ENCODE data around the gene RALBP1. TPM values are rescaled to one million over a fixed set of nuclear protein-coding genes. Genes with fewer than 3 reads are reported as not detected.

The RALBP1 gene
- total and polyA plus RNA-seq, 9 of the 15 experiments (the other 6 are each of a cell fraction or from before 2014, with no cell fraction given), result 10.9 to 70.0 (median 61.3) TPM

DNA sequence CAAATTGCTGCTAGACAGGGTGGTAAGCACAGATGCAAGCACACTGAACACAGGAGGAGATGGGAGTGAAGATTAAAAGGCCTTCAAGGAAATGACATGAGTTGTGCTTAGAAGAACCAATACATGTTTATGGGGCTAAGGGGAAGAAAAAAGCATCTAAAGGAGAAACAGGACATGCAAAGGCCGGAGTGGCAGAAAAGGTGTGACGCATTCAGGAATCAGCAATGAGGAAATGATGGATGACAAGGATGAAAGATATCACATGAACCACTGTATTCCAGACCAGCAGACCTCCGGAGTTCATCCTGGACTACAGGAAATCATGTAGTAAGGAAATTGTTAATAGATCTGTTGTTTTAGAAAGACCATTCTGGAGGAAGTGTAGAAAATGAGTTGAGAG lies 96.2 kb downstream of the RALBP1 start:
- Histone ChIP-seq H3K9me1 (ENCODE audit: control insufficient read depth, insufficient read depth, low read length) (no peaks in the 10 kb centered on the region), H3K27ac (ENCODE audit: extremely low read depth, low read depth, low read length) (no peak overlapping the region), H3K27me3 (ENCODE audit: control insufficient read depth in 2 of 2, insufficient read depth in 2 of 2, low read length in 2 of 2) (no peaks in the 10 kb centered on the region), H3K9me3 (replicated peaks; ENCODE audit: control insufficient read depth, insufficient read depth, low read depth, low read length) (no peaks in the 10 kb centered on the region), H3K36me3 (ENCODE audit: control insufficient read depth, insufficient read depth, low read length) (peaks cover 86% of the 10 kb centered on the region), H4K20me1 (replicated peaks; ENCODE audit: control insufficient read depth, insufficient read depth, low read length) (no peaks in the 10 kb centered on the region), H2AFZ (ENCODE audit: low read depth, low read length) (no peak overlapping the region), H3K4me3 (no peak overlapping the region), H3K4me1 (replicated peaks in 1 of 2; ENCODE audit: control insufficient read depth in 2 of 2, insufficient read depth in 2 of 2, low read length in 2 of 2) (peaks cover 0 to 6% of the 10 kb centered on the region in 2 experiments; a peak in 1 of 5 replicates), H3K79me2 (ENCODE audit: control insufficient read depth, insufficient read depth, low read length) (0 out of 3 replicates have a peak, but pooled peaks cover 3% of the 10 kb centered on the region), H3K9ac (ENCODE audit: insufficient read depth in 1 of 2, low read depth in 2 of 2, low read length in 2 of 2) (no peak overlapping the region), H3K4me2 (ENCODE audit: insufficient read depth, low read length) (no peak overlapping the region)
- no peak for DNase-seq (ENCODE audit: extremely low read depth in 1 of 4, low spot score in 3 of 4)
- BruUV-seq (replicated peaks), result no TSS peak
- ChIA-PET CTCF (ENCODE audit: low intra/inter-chr PET ratio) (no interaction called here), POLR2A (interaction anchor here (0.6 to 0.9 kb wide), 2 partner anchors 10 to 339 kb away, joined by 3 read pairs; no protein-coding TSS in a partner anchor)
- no peak for FAIRE-seq
- in situ Hi-C loops (cut with MboI), result loop anchor here (10.0 kb wide), 1 partner anchor 203 kb away; no protein-coding TSS in a partner anchor
- no peak for ATAC-seq
- WGBS (ENCODE audit: insufficient coverage, low coverage, missing lambda C conversion rate), result 95% methylated on average over 3 of the region's 3 CpGs
- intact Hi-C loops (cut with micrococcal nuclease), result loop anchor here (10.0 kb wide), 1 partner anchor 383 kb away; no protein-coding TSS in a partner anchor
- TF ChIP-seq ZNF212 (CRISPR knock-in tag; IDR thresholded peaks at IDR 0.05) (no peak), SREBF2 (CRISPR knock-in tag; IDR thresholded peaks at IDR 0.05) (no peak), ZNF408 (CRISPR knock-in tag; IDR thresholded peaks at IDR 0.05; ENCODE audit: low read depth) (no peak), KAT2B (IDR thresholded peaks at IDR 0.05; ENCODE audit: low read depth, low read length) (no peak), ARID3B (CRISPR knock-in tag; IDR thresholded peaks at IDR 0.05; ENCODE audit: borderline replicate concordance) (no peak), ZNF175 (CRISPR knock-in tag; IDR thresholded peaks at IDR 0.05; ENCODE audit: low read depth) (no peak), TAF15 (IDR thresholded peaks at IDR 0.05; ENCODE audit: low read depth, low read length) (no peak), THRB (CRISPR knock-in tag; conservative IDR thresholded peaks at IDR 0.05) (no peak), BRCA1 (IDR thresholded peaks at IDR 0.05) (no peak), BRCA1 (CRISPR knock-in tag; IDR thresholded peaks at IDR 0.05) (no peak), MTA3 (IDR thresholded peaks at IDR 0.05; ENCODE audit: borderline replicate concordance) (no peak), ZNF696 (CRISPR knock-in tag; conservative IDR thresholded peaks at IDR 0.05) (no peak), NUFIP1 (IDR thresholded peaks at IDR 0.05; ENCODE audit: partially characterized antibody) (no peak), SUPT5H (IDR thresholded peaks at IDR 0.05) (no peak), SMARCC2 (IDR thresholded peaks at IDR 0.05; ENCODE audit: low read depth) (no peak)
- TF ChIP-seq, protein P1, sequence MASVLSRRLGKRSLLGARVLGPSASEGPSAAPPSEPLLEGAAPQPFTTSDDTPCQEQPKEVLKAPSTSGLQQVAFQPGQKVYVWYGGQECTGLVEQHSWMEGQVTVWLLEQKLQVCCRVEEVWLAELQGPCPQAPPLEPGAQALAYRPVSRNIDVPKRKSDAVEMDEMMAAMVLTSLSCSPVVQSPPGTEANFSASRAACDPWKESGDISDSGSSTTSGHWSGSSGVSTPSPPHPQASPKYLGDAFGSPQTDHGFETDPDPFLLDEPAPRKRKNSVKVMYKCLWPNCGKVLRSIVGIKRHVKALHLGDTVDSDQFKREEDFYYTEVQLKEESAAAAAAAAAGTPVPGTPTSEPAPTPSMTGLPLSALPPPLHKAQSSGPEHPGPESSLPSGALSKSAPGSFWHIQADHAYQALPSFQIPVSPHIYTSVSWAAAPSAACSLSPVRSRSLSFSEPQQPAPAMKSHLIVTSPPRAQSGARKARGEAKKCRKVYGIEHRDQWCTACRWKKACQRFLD (CRISPR knock-in tag; IDR thresholded peaks at IDR 0.05), result no peak
- TF ChIP-seq, protein P2, sequence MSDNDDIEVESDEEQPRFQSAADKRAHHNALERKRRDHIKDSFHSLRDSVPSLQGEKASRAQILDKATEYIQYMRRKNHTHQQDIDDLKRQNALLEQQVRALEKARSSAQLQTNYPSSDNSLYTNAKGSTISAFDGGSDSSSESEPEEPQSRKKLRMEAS (CRISPR knock-in tag; IDR thresholded peaks at IDR 0.05), result no peak
- TF ChIP-seq, protein P3, sequence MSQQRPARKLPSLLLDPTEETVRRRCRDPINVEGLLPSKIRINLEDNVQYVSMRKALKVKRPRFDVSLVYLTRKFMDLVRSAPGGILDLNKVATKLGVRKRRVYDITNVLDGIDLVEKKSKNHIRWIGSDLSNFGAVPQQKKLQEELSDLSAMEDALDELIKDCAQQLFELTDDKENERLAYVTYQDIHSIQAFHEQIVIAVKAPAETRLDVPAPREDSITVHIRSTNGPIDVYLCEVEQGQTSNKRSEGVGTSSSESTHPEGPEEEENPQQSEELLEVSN (IDR thresholded peaks at IDR 0.05; ENCODE audit: borderline replicate concordance in 1 of 2, extremely low read depth in 1 of 2, insufficient read depth in 1 of 2, insufficient read length in 1 of 2, low read depth in 1 of 2, low read length in 1 of 2, poor library complexity in 1 of 2, severe bottlenecking in 1 of 2), result no peak

All from K562 (cell line).